ENCODE data around the gene CDC42SE1.

Gene CDC42SE1

DNA sequence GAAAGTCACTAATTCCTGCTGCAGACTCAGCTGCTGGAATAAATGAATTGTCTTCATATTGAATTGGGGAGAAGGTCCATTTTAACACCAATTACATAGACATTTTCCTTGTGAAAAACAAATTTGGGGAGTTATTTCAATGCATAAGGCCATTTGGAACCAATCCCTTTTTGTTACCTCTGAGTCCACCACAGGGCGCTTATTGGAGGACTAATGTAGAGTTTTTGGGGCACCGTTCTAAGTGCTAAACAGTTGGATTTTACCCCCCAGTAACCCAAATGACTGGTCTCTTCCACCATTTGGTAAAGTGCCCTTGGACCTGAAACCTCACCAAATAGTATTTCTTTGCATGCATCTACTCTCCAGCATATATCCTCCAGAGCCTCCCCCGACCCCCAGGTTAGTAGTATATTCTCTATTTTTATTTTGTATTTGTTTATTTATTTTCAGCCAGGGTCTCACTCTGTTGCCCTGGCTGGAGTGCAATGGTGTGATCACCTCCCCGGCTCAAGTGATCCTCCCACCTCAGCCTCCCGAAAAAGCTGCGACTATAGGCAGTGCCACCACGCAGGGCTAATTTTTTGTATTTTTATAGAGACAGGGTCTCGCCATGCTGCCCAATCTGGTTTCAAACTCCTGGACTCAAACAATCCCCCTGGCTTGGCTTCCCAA is 49.6 kb downstream of the CDC42SE1 start:
- no peak for DNase-seq

- no peak for DNase-seq
Measured at GRCh38 chr1:151009206-151009587, 50.2 kb downstream of the CDC42SE1 start.

DNA sequence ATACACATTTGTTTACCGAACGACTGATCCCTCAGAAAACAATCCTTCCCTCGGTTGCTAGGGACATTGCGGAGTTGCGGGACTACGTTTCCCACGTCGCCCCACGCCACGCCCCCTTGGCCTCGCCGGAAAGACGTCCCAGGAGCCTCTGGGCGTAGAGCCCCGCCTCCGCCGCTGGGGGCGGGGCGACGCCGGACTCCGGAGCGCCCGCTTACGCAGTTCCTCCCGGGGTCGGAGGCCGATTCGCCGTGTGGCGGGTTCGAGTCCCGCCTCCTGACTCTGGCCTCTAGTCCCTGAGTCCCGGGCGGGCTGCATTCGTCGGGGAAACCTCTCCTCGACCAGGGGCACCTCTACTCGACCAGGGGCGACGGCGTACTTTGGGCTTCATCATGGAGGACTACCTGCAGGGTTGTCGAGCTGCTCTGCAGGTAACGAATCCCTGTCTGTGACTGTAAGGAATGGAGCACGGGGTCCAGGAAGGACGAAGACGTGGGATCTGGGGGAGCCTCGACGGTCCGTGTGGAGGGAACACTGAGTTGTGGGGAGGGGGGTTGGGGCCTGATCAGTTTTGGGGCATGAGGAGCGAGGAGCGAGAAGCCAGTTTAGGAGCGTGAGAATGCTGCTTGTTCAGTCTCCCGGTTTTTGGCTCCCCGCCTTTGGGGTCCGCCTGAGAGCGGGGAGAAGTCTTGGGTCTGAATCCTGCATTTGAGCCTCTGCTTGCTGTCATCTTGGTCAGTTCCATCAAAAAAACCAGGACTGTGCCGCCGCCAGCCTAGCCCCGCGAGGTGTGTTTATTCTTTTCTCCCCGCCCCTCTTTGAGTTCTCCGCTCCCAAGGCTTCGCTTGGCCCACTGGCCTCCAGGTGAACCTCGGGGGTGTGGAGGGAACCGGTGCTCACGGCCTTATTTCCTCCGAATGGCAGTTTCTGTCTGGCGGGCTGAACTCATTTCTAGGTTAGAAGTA is 50.9 kb downstream of the CDC42SE1 start, which contains the start of gene PRUNE1:
PRUNE1 (plus strand) TSS at position 206 of the 962 bp plus-strand sequence; CDS start at position 390, 184 bp downstream.
- DNase-seq = peak; percentile 46 to 97 (median 88)

DNA sequence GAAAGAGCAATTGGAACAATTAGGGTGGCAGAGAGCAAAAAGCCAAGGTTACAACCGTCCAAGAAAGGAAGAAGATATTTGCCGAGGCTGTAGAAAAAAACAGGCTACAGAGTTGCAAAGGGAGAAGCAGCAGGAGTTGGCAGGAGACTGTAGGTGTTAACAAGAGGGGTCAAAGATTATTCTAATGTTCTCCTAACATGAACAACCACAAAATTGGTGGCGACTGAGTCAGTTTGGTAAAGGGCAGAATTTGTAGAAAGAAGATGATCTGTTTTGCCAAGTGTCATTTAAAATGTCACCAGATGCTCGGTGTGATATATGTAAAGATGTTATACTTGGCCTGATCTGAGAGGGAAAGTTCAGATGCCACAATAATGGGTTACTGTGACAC is 51.6 kb downstream of the CDC42SE1 start:
- DNase-seq = no peak

DNA sequence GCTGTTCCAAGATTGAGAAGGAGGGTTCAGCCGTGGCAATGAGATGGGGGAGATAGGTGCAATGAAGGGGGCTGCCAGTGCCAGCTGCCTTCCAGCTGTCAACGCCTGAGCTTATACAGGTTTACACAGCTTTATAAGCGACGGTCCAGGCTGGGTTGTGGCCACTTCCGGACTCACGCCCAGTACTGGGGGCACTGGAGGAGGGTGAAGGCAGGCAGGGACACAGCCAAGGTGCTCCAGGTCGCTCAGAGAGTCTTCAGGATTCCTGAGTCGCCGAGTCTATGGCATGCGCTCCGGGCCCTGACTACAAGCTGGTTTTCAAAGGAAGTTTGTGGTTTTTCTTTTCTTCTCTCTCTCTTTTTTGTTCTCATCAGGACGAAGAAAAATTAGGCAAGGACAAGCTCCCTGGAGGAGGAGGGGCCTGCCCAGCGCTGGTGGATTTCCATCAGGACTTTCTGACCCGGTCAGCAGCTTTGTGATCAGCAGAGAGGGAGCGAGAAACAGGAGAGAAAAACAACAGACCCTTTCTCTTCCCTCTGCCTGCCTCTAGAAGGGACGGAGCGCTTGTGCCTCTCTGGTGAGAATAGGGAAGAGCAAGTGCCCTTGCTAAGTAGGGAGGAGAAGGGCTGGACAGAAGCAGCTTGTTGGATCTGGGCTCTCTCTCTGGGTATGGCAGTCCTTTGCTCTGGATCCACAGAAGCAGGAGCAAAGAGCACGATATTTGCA is 52.9 kb downstream of the CDC42SE1 start, which contains the start of gene MINDY1:
MINDY1 (minus strand) TSS at position 576 of the 726 bp plus-strand sequence. CDS start 4,285 bp downstream, outside the sequence.
- peak in 53 of 56 donors; percentile 17 to 91 (median 68) for DNase-seq

- DNase-seq = peak in 1 of 56 donors; percentile 29
Measured at GRCh38 chr1:151005729-151006319, 53.6 kb downstream of the CDC42SE1 start.

- no peak for DNase-seq
Measured at GRCh38 chr1:151003180-151003579, 56.2 kb downstream of the CDC42SE1 start.

DNA sequence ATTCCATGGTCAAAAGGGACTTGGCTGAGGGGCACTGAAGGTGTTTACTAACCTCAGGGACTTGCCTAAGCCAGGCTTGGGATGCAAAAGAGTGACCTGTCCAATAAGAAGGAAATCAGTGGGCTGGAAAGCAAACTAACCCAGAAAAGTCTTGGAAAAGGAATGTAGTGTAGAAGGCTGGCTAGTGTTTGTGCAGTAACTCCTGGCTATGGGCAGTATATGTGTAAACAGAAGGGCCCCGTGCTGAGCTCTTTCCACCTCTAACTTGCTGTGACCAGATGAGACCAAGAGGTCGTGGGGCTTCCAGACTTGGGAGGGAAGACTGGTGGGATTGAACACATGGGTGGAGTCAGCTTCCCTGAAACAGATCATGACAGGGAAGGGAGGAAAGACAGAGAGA is 56.8 kb downstream of the CDC42SE1 start:
- DNase-seq = no peak

DNA sequence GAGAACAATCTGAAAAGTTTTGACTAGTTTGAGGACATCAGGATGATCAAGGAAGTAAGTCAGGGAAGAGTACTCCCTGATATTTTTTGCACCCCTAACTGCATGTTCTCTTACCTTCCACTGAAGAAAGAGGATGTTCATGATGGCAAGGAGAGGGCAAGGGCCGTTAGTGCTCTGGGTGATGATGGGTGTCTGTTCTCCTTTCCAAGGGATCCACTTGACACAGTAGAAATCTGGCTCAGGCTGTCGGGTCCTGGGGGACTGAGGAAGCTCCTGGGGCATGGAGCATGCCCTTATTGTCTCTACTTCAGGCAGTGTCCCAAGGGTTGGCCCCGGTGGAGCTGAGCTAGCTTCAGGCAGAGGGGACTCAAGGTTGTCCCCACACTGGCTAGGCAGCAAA is 57.4 kb downstream of the CDC42SE1 start:
- DNase-seq = no peak

- DNase-seq = no peak
Measured at GRCh38 chr1:151001602-151002001, 57.8 kb downstream of the CDC42SE1 start.

Data from amygdala (tissue), 56 donors.